ENCODE results near the gene GPR63.

The GPR63 gene

DNA sequence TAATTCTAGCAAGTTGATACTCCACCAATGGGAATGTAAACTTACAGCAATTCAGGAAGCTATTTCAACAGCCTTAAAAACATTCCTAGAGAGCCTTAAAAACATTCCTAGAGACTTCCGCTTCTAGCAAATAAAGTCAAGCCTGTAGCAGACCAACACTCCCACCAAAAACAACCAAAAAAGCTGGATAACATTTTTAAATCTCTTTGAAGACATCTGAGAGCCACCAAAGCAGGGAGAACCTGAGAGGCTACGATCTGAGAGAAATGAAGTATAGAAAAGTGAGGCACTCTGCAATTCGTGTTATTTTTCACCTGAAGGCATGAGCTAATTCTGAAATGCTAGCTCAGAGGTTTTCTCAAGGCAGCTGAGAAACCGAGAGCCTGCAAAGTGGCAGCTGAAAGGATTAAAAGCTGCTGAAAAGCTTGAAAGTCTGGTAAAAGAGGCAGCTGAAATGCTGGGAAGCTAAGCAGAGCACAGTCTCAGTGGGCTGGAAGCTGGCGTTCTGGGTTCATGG lies 20.9 kb downstream of the GPR63 start:
- no peak for DNase-seq

DNA sequence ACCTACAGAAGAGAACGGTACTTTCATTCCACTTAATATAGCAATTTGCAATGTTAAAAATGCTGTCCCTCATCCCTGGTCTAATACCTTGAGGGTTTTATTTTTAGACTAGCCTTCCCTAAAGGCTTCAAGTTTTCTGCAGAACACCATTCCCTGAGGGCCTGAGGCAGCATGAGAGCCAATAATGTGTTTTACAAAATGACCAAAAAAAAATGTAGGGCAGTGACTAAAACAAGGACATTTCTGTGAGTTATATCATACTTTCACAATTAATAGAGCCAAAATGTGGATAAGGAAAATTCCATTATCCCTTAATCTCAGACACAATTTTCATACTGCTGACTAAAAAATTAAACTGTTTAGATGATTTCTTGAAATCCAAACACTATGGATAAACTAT lies 22.7 kb downstream of the GPR63 start:
- no peak for DNase-seq

- no peak for DNase-seq
These were observed 25.1 kb downstream of the GPR63 start for GRCh38 chr6:96812077-96812703.

DNA sequence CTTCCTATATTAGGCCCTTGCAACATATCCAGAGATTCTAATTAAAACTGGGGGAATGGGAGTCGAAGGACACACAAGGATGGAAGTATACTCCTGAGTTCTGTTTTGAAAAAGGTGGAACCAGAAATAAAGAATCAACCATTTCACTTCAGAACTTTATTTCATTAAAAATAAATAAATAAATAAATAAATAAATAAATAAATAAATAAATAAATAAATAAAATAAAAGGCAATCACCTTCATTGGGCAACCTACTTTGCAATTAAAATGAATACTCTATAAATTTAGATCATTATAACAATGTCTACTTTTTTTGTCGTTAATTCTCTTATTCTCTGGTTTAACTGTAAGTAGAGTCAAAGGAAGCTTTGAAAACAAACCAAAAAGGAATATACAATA lies 25.6 kb downstream of the GPR63 start:
- DNase-seq: no peak

DNA sequence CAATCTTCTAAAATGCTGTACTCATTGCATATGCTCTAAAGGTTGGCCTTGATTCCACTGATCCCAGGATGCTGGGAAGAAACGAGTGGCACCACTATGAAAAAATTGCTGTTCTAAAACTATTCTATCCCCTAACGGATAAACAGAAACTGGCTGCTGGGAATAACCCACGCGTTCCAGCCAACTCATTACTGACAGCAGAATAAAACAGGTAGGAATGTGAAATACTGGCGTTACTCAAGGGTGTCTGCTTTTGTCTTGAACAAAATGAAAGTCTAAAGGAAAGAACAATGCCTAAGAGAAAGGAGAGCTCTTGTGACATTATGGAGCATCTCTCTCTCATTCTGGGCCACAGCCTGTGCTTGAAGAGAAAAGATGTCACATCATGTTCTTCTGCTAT lies 26.1 kb downstream of the GPR63 start:
- no peak for DNase-seq

DNA sequence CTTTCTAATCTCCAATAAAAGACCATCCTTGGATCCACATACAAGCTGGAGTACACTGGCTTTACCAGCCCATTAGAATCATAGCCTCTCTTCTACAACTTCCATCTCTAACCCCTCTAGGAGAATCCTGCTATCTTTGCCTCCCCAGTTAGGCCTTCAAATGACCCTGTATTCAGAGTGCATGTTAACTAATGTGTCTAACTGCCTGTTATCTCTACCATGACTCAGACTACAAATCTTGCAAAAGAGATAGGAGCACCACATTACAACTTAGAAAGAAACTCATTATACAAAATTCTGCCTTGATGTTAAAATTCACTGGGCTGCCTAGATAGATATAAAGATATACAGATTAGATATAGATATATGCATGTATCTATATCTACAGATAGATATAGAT lies 28.2 kb downstream of the GPR63 start:
- no peak for DNase-seq

- no peak for DNase-seq
These were observed 34.2 kb downstream of the GPR63 start for GRCh38 chr6:96803106-96803481.

- no peak for DNase-seq
These were observed 41.8 kb downstream of the GPR63 start for GRCh38 chr6:96795481-96795880.

DNA sequence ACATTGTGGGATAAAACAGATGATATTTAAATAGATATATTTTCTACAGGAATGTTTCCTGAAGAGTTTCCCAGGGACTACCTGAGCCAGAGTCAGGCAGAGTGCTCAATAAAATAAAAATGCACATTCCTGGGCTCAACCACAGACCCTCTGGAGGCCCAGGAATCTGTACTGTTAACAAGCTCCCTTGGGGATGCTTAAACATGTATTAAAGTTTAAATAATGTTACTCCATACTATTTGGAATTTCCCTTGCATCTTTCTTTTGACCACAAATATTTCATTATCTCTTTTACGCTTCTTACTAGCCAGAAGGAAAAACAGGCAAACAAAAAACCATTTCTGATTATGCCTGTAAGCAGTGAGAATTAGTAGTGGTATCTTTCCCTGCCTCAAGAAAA lies 42.3 kb downstream of the GPR63 start:
- no peak for DNase-seq

DNA sequence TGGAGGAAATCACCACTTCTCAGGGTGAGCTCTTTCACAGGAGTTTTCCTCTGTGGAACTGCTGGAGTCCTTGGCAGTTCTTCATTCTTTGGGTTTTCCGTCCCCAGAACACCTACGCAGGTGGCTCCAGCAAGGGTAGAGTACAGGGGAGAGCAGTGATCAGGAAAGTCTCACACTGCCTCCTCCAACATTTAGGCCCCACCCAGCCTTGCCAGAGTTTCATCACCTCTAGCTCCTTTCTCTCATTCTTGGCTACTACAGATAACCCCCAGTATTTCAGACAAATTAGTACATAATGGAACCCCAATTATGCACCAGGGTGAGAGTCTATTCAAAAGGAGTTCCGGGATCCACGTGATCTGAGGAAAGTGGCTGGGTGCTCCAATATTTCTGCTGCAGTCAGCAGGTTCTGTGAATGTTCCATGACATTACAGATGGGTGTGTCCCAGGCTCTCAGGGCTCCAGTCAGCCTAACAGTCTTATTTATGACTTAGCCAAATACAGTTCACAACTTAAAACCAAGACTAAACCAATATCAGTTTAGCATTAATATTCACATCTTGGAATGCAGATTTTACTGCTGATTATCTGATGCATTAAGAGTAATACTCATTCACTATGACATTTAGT lies 44.6 kb downstream of the GPR63 start:
- DNase-seq: no peak

- DNase-seq: no peak
These were observed 47.4 kb downstream of the GPR63 start for GRCh38 chr6:96789871-96790270.

GRCh38 chr6:96787846-96788580 lies 49.3 kb downstream of the GPR63 start:
- DNase-seq: no peak

- no peak for DNase-seq
These were observed 50.9 kb downstream of the GPR63 start for GRCh38 chr6:96786336-96786735.

DNA sequence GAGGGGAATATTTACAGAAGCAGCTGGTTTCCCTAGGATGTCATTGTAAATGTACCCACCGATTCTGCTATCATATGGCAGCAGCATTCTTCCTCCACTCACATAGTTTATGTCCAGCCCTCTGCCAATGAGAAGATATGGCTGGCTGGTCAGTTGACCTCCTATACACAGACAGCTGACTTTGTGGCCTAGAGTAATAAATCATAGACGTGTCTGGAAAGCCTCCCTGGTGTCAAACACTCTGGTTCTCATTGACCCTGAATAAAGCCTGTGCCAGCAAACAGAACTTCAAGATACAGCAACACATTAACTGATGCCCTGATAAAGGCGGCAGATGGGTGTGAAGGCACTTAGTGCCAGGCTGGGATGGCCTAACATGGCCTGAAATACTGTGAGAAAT lies 52.6 kb downstream of the GPR63 start:
- no peak for DNase-seq

DNA sequence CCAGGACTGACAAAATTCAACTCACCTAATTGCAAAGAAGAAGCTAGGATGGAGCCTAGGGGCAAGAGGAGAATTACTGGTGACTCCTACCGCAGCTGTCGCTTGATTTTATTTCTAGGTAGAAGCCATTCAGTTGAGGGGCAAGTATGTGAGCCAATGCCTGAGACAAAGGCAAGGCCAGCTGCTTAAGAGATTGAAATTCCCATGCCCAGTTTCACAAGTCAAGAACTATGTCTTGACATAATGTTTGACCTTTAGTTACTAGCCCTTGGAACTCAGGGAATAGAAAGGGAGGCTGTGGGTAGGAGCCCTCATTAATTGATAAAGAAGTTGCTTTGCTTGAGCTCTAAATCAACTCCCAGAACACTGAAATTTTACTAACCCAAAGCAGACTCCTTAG lies 54.0 kb downstream of the GPR63 start:
- DNase-seq: no peak

GRCh38 chr6:96781557-96781956 lies 55.7 kb downstream of the GPR63 start:
- no peak for DNase-seq

GRCh38 chr6:96777113-96777512 lies 60.2 kb downstream of the GPR63 start:
- no peak for DNase-seq

DNA sequence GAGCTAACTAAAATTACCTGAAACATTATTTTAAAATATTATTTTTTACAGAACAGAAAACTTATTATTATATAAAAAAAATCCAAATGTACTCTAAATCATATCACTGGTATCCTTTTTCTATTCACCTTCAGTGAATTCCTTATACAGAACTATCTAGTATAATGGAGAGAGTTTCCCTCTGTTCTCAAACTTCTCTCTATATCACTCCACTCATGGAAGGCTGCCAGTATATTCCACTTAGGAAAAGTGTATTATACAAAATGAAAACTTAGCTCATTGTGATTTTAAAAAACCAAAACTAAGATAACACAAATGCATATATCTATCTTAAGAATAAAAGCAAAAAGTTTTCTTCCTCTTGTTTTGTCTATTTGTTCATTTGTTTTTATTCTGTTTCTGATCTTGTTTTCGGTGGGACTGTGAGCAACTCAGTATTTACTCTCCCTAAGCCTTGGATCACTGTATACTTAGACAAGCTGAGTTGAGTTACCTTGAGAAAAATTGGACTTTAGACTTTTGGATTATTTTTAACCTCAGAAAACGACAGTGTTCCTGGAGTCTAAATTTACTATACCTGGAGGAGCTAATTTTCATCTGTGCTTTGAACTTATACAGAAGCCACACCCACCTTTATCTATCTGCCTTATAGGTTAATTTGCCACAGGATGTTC lies 61.4 kb downstream of the GPR63 start:
- no peak for DNase-seq

- no peak for DNase-seq
These were observed 70.5 kb downstream of the GPR63 start for GRCh38 chr6:96766769-96767168.

GRCh38 chr6:96762599-96762998 lies 74.7 kb downstream of the GPR63 start:
- DNase-seq: no peak

GRCh38 chr6:96761794-96762193 lies 75.5 kb downstream of the GPR63 start:
- no peak for DNase-seq

DNA sequence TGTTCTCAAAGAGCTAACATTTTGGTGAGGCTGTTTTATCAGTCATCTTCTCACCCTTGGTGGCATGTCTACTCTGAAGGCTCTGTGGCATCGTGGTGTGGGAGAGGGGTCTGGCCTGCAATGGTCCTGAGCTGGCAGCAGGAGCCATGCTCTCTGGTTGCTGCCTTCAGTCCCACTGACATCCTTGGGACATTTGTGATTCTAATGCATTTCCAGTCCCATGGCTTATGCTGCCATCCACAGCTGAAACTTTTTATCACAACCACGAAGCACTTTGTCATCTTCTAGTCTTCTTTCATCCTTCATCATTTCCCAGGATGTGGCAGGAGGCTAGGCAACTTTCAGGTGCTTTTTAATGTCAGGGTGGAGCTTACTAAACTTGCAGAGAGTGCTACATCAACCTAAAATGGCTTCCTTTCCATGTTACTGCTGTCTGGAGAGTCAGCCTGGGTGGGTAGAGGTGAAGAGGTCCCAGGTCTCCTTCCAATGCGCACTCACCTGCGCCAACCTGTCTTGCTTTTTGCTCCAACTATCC lies 77.1 kb downstream of the GPR63 start:
- no peak for DNase-seq

DNA sequence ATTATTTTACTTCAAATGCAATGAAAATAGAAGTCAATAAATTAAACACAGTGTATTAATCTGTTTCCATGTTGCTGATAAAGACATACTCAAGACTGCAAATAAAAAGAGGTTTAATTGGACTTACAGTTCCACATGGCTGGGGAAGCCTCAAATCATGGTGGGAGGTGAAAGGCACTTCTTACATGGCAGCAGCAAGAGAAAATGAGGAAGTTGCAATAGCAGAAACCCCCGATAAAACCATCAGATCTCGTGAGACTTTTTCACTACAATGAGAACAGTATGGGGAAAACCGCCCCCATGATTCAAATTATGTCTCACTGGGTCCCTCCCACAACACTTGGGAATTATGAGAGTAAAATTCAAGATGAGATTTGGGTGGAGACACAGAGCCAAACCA lies 82.2 kb downstream of the GPR63 start:
- no peak for DNase-seq
